HepG2 (cell line): Measurements from ENCODE around the gene TMEM150C.

ENCODE experiments used
- CTCF ChIP-seq: sonication (generic); formaldehyde crosslinking; IDR thresholded peaks from 2 replicates; pipeline ENCODE4 v1.5.0; 2020; ENCODE audit warnings: mild to moderate bottlenecking, missing genetic modification reagents, moderate library complexity
- EP300 ChIP-seq, 3 experiments: sonication (generic) in 1 of 3; formaldehyde crosslinking in 1 of 3; IDR thresholded peaks; 2 replicates each; pipeline versions ENCODE4 v1.5.1 to v1.6.1; 2011 to 2020; ENCODE audit warnings: low read depth in 2 of 3, low read length in 2 of 3, borderline replicate concordance in 1 of 3, improper control_type of control experiment in 1 of 3, mild to moderate bottlenecking in 1 of 3, missing genetic modification reagents in 1 of 3, moderate library complexity in 1 of 3
- FUBP1 ChIP-seq: sonication (generic); formaldehyde crosslinking; IDR thresholded peaks from 2 replicates; pipeline ENCODE4 v1.5.1; 2020; ENCODE audit warnings: missing genetic modification reagents, mild to moderate bottlenecking, borderline replicate concordance
- MLX ChIP-seq: IDR thresholded peaks from 2 replicates; pipeline ENCODE4 v1.6.1; 2016
- POLR2A ChIP-seq, 2 experiments: IDR thresholded peaks; 2 replicates each; pipeline ENCODE4 v1.6.1; 2011; ENCODE audit warnings: low read depth in 2 of 2, low read length in 2 of 2, mild to moderate bottlenecking in 1 of 2, moderate library complexity in 1 of 2; ENCODE audit not compliant: insufficient read depth in 1 of 2
- RORA ChIP-seq: sonication (generic); formaldehyde crosslinking; IDR thresholded peaks from 2 replicates; pipeline ENCODE4 v1.5.0; 2020; ENCODE audit warnings: mild to moderate bottlenecking, missing genetic modification reagents, moderate library complexity
- SALL1 ChIP-seq: sonication (generic); formaldehyde crosslinking; IDR thresholded peaks from 2 replicates; pipeline ENCODE4 v1.8.0; 2022; ENCODE audit warnings: mild to moderate bottlenecking, missing genetic modification reagents
- SNAPC5 ChIP-seq: sonication (generic); formaldehyde crosslinking; IDR thresholded peaks from 2 replicates; pipeline ENCODE4 v1.8.1; 2023; ENCODE audit warnings: mild to moderate bottlenecking, missing genetic modification reagents, borderline replicate concordance
- ZBTB7A ChIP-seq: sonication (generic); formaldehyde crosslinking; IDR thresholded peaks from 2 replicates; pipeline ENCODE4 v1.8.0; 2022; ENCODE audit warnings: mild to moderate bottlenecking, missing genetic modification reagents
- ZFP37 ChIP-seq: sonication (generic); formaldehyde crosslinking; IDR thresholded peaks from 2 replicates; pipeline ENCODE4 v1.4.0; 2020; ENCODE audit warnings: missing genetic modification reagents, borderline replicate concordance
- ZNF530 ChIP-seq: sonication (generic); formaldehyde crosslinking; IDR thresholded peaks from 2 replicates; pipeline ENCODE4 v1.5.0; 2020; ENCODE audit warnings: low read depth, mild to moderate bottlenecking, missing genetic modification reagents
- ZNF878 ChIP-seq: sonication (generic); formaldehyde crosslinking; IDR thresholded peaks from 2 replicates; pipeline ENCODE4 v1.8.1; 2023; ENCODE audit warnings: mild to moderate bottlenecking, missing genetic modification reagents, moderate library complexity

- TF ChIP-seq ZBTB7A (CRISPR knock-in tag) (no peak), SALL1 (CRISPR knock-in tag) (no peak), CTCF (CRISPR knock-in tag) (no peak), FUBP1 (no peak), POLR2A (IDR thresholded peaks at IDR 0.05; ENCODE audit: insufficient read depth in 1 of 2, low read depth in 2 of 2, low read length in 2 of 2) (no peak), EP300 (IDR thresholded peaks at IDR 0.05; ENCODE audit: low read depth in 2 of 2, low read length in 2 of 2) (no peak), EP300 (CRISPR knock-in tag; IDR thresholded peaks at IDR 0.05; ENCODE audit: borderline replicate concordance) (no peak), RORA (CRISPR knock-in tag) (no peak), SNAPC5 (CRISPR knock-in tag) (no peak), ZNF530 (CRISPR knock-in tag) (no peak), MLX (CRISPR knock-in tag) (no peak), ZFP37 (CRISPR knock-in tag) (no peak), ZNF878 (no peak)
These were observed 61.9 kb downstream of the TMEM150C start for GRCh38 chr4:82499738-82500434.
